Ishikawa (cell line): ENCODE results near the gene CDRT4.

ENCODE experiments used
- CEBPB ChIP-seq: IDR thresholded peaks from 2 replicates; pipeline ENCODE4 v1.6.1; 2012
- CREB1 ChIP-seq: IDR thresholded peaks from 2 replicates; pipeline ENCODE4 v1.6.1; 2012; ENCODE audit warnings: low read depth
- EGR1 ChIP-seq: IDR thresholded peaks from 2 replicates; pipeline ENCODE4 v1.6.1; 2012
- EP300 ChIP-seq: IDR thresholded peaks from 2 replicates; pipeline ENCODE4 v1.6.1; 2012; ENCODE audit warnings: borderline replicate concordance
- FOXM1 ChIP-seq: IDR thresholded peaks from 2 replicates; pipeline ENCODE4 v1.6.1; 2012; ENCODE audit warnings: low read depth, borderline replicate concordance
- MAX ChIP-seq: IDR thresholded peaks from 2 replicates; pipeline ENCODE4 v1.6.1; 2012
- NFIC ChIP-seq: IDR thresholded peaks from 2 replicates; pipeline ENCODE4 v1.6.1; 2012
- RAD21 ChIP-seq: IDR thresholded peaks from 2 replicates; pipeline ENCODE4 v1.6.1; 2012; ENCODE audit warnings: low read depth
- REST ChIP-seq: IDR thresholded peaks from 2 replicates; pipeline ENCODE4 v1.6.1; 2012; ENCODE audit warnings: low read depth, mild to moderate bottlenecking
- TAF1 ChIP-seq: IDR thresholded peaks from 2 replicates; pipeline ENCODE4 v1.6.1; 2012; ENCODE audit warnings: low read depth, mild to moderate bottlenecking
- TCF12 ChIP-seq: IDR thresholded peaks from 2 replicates; pipeline ENCODE4 v1.6.1; 2012; ENCODE audit warnings: low read depth
- TEAD4 ChIP-seq: IDR thresholded peaks from 2 replicates; pipeline ENCODE4 v1.6.1; 2012
- USF1 ChIP-seq: IDR thresholded peaks from 2 replicates; pipeline ENCODE4 v1.6.1; 2012
- YY1 ChIP-seq: IDR thresholded peaks from 2 replicates; pipeline ENCODE4 v1.6.1; 2012; ENCODE audit warnings: low read depth
- ZBTB7A ChIP-seq: IDR thresholded peaks from 2 replicates; pipeline ENCODE4 v1.6.1; 2012; ENCODE audit warnings: low read depth

CDRT4 gene

GRCh38 chr17:15434956-15435355 lies 32.5 kb downstream of the CDRT4 start:
- TF ChIP-seq EP300 = no peak
- no peak for TF ChIP-seq EGR1
- TF ChIP-seq ZBTB7A = no peak

- TF ChIP-seq YY1 (no peak), RAD21 (no peak), CEBPB (no peak), TAF1 (no peak), TCF12 (no peak)
Measured at GRCh38 chr17:15432807-15433611, 34.4 kb downstream of the CDRT4 start.

- no peak for TF ChIP-seq TEAD4
- TF ChIP-seq CEBPB = no peak
- no peak for TF ChIP-seq ZBTB7A
- TF ChIP-seq EGR1 = no peak
- no peak for TF ChIP-seq RAD21
- TF ChIP-seq MAX = no peak
- no peak for TF ChIP-seq TAF1
- no peak for TF ChIP-seq EP300
- no peak for TF ChIP-seq TCF12
- no peak for TF ChIP-seq USF1
- TF ChIP-seq YY1 = no peak
- TF ChIP-seq FOXM1 = no peak
- no peak for TF ChIP-seq NFIC
- TF ChIP-seq REST = no peak
- no peak for TF ChIP-seq CREB1
Measured at GRCh38 chr17:15431766-15432165, 35.7 kb downstream of the CDRT4 start.

GRCh38 chr17:15431196-15431595 lies 36.2 kb downstream of the CDRT4 start:
- no peak for TF ChIP-seq YY1
- TF ChIP-seq RAD21 = no peak
- TF ChIP-seq CEBPB = no peak
- TF ChIP-seq TEAD4 = no peak
- no peak for TF ChIP-seq USF1
- no peak for TF ChIP-seq NFIC
- no peak for TF ChIP-seq TCF12
- TF ChIP-seq ZBTB7A = no peak
- TF ChIP-seq EGR1 = no peak
- TF ChIP-seq TAF1 = no peak
- TF ChIP-seq CREB1 = no peak
- TF ChIP-seq EP300 = no peak
- no peak for TF ChIP-seq FOXM1
- no peak for TF ChIP-seq MAX

GRCh38 chr17:15424521-15424920 lies 42.9 kb downstream of the CDRT4 start:
- no peak for TF ChIP-seq TCF12
- TF ChIP-seq YY1 = no peak
- TF ChIP-seq NFIC = no peak
- no peak for TF ChIP-seq ZBTB7A
- TF ChIP-seq EP300 = no peak
- no peak for TF ChIP-seq USF1
- no peak for TF ChIP-seq REST
- TF ChIP-seq MAX = no peak
- no peak for TF ChIP-seq RAD21
- TF ChIP-seq CREB1 = no peak
- TF ChIP-seq TAF1 = no peak
- no peak for TF ChIP-seq EGR1
- no peak for TF ChIP-seq CEBPB
- no peak for TF ChIP-seq FOXM1
- no peak for TF ChIP-seq TEAD4
